Hepatocyte (in vitro differentiated cells): ENCODE data around the gene NUP210L.

ENCODE experiments used
- EZH2 ChIP-seq: fragments of 200-600 bp; sonication (generic); IDR thresholded peaks from 2 replicates; pipeline ENCODE4 v1.6.1; 2016; ENCODE audit warnings: antibody characterized with exemption, mild to moderate bottlenecking, borderline replicate concordance
- TF ChIP-seq, protein P1 (sequence below): fragments of 200-600 bp; sonication (generic); IDR thresholded peaks from 2 replicates; pipeline ENCODE4 v1.5.1; 2016; ENCODE audit warnings: antibody characterized with exemption, mild to moderate bottlenecking; ENCODE audit not compliant: poor library complexity

DNA sequence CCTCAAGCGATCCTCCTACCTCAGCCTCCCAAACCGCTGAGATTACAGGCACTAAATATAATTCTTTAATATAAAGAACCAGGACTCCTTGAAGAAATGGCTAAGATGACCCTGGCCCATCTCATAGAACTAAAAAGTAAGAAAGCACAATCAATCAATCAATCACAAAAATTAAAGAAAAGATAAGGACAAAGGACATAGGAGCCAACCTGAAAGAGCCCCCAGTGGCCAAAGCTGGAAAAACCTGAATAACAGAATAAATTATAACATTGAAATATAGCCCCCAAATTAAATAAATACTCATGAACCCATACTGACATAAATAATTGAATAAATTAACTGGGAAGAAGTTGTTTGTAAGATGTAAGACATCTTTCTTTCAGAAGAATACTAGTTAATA lies 8.9 kb downstream of the NUP210L start:
- TF ChIP-seq EZH2, result no peak
- TF ChIP-seq, protein P1, sequence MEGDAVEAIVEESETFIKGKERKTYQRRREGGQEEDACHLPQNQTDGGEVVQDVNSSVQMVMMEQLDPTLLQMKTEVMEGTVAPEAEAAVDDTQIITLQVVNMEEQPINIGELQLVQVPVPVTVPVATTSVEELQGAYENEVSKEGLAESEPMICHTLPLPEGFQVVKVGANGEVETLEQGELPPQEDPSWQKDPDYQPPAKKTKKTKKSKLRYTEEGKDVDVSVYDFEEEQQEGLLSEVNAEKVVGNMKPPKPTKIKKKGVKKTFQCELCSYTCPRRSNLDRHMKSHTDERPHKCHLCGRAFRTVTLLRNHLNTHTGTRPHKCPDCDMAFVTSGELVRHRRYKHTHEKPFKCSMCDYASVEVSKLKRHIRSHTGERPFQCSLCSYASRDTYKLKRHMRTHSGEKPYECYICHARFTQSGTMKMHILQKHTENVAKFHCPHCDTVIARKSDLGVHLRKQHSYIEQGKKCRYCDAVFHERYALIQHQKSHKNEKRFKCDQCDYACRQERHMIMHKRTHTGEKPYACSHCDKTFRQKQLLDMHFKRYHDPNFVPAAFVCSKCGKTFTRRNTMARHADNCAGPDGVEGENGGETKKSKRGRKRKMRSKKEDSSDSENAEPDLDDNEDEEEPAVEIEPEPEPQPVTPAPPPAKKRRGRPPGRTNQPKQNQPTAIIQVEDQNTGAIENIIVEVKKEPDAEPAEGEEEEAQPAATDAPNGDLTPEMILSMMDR, result peak; percentile 9
